HEK293T (cell line): Measurements from ENCODE around the gene SYT13.

Experiments
- ELF4 ChIP-seq: fragments of 450-650 bp; IDR thresholded peaks from 2 replicates; pipeline ENCODE4 v1.6.1; 2017; ENCODE audit warnings: antibody characterized with exemption
- L3MBTL2 ChIP-seq: fragments of 450-650 bp; conservative IDR thresholded peaks from 2 replicates; pipeline ENCODE4 v1.6.1; 2016; ENCODE audit warnings: mild to moderate bottlenecking
- LEF1 ChIP-seq: fragments of 450-650 bp; IDR thresholded peaks from 2 replicates; pipeline ENCODE4 v1.6.1; 2017; ENCODE audit warnings: mild to moderate bottlenecking, borderline replicate concordance
- NFRKB ChIP-seq: fragments of 450-650 bp; IDR thresholded peaks from 2 replicates; pipeline ENCODE4 v1.6.1; 2016; ENCODE audit warnings: mild to moderate bottlenecking, moderate library complexity
- SP1 ChIP-seq: fragments of 450-650 bp; IDR thresholded peaks from 2 replicates; pipeline ENCODE4 v1.6.1; 2017
- TARDBP ChIP-seq: fragments of 450-650 bp; IDR thresholded peaks from 2 replicates; pipeline ENCODE4 v1.6.1; 2016
- ZNF384 ChIP-seq: fragments of 450-650 bp; IDR thresholded peaks from 2 replicates; pipeline ENCODE4 v1.6.1; 2016
- TF ChIP-seq, protein P1 (sequence below): fragments of 450-650 bp; IDR thresholded peaks from 2 replicates; pipeline ENCODE4 v1.6.1; 2016

- no peak for TF ChIP-seq TARDBP
- no peak for TF ChIP-seq SP1
- no peak for TF ChIP-seq L3MBTL2
- TF ChIP-seq, protein P1, sequence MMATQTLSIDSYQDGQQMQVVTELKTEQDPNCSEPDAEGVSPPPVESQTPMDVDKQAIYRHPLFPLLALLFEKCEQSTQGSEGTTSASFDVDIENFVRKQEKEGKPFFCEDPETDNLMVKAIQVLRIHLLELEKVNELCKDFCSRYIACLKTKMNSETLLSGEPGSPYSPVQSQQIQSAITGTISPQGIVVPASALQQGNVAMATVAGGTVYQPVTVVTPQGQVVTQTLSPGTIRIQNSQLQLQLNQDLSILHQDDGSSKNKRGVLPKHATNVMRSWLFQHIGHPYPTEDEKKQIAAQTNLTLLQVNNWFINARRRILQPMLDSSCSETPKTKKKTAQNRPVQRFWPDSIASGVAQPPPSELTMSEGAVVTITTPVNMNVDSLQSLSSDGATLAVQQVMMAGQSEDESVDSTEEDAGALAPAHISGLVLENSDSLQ = no peak
- no peak for TF ChIP-seq LEF1
- TF ChIP-seq ZNF384 = no peak
- TF ChIP-seq NFRKB = no peak
- no peak for TF ChIP-seq ELF4
These were observed 48.7 kb upstream of the SYT13 start for GRCh38 chr11:45334836-45335235.
